ENCODE measurements around the gene HPS1. TPM values are rescaled to one million over a fixed set of nuclear protein-coding genes. Genes with fewer than 3 reads are reported as not detected.

The HPS1 gene
- total and polyA plus RNA-seq, 2 of the 8 experiments (the other 6 are each of a cell fraction or from before 2014, with no cell fraction given), result 38.7 to 61.7 TPM

GRCh38 chr10:98436704-98437103 is 10.0 kb downstream of the HPS1 start:
- FAIRE-seq, result no peak
- no peak overlapping the region for H3K18ac ChIP-seq (ENCODE audit: extremely low read depth, low read length)
- H3K36me3 ChIP-seq (ENCODE audit: control insufficient read depth in 2 of 4, insufficient read depth in 4 of 4, low read length in 3 of 4), result peaks cover 2 to 61% (median 36%) of the 10 kb centered on the region in 4 experiments; a peak in 6 of 8 replicates
- no peak overlapping the region for H2BK20ac ChIP-seq (ENCODE audit: low read length)
- no peak overlapping the region for H3K4me2 ChIP-seq (ENCODE audit: insufficient read depth in 1 of 2, low read depth in 2 of 2, low read length in 2 of 2)
- H4K5ac ChIP-seq (ENCODE audit: insufficient read length, low read depth, low read length), result no peak overlapping the region
- no peak overlapping the region for H3K23ac ChIP-seq (ENCODE audit: insufficient read length)
- no peak overlapping the region for H3K27ac ChIP-seq (ENCODE audit: low read depth, low read length)
- H3K9me3 ChIP-seq (ENCODE audit: insufficient read depth in 2 of 2, low read depth in 1 of 2, low read length in 1 of 2), result peaks cover 11 to 16% of the 10 kb centered on the region in 2 experiments
- 91% methylated on average over 4 of the region's 4 CpGs; no CpG with 5 or more reads in 1 of the 2 experiments for WGBS, 2 experiments (ENCODE audit: extremely low coverage in 1 of 2, insufficient coverage in 1 of 2, insufficient read length in 1 of 2, insufficient replicate concordance in 2 of 2, low coverage in 1 of 2, low lambda C conversion rate in 2 of 2, missing lambda C conversion rate in 1 of 2)
- no peak overlapping the region for H2AK5ac ChIP-seq (ENCODE audit: low read depth, low read length)
- H2BK12ac ChIP-seq (ENCODE audit: low read depth, low read length), result no peak overlapping the region
- DNase-seq (ENCODE audit: low read depth in 1 of 2, low spot score in 2 of 2), result no peak
- no peaks in the 10 kb centered on the region for H3K27me3 ChIP-seq (replicated peaks in 1 of 4; ENCODE audit: control insufficient read depth in 3 of 4, extremely low read depth in 1 of 4, insufficient read depth in 3 of 4, low read length in 3 of 4)
- H2BK120ac ChIP-seq (replicated peaks; ENCODE audit: low read depth, low read length), result no peak overlapping the region
- no peak overlapping the region for H2BK5ac ChIP-seq (ENCODE audit: low read depth, low read length)
- no peaks in the 10 kb centered on the region for H3K79me1 ChIP-seq (ENCODE audit: low read depth, low read length)
- ChIA-PET POLR2A (ENCODE audit: partially characterized antibody) (interaction anchor here (1.4 kb wide), 1 partner anchor 9 kb away, joined by 3 read pairs; no protein-coding TSS in a partner anchor), CTCF (ENCODE audit: partially characterized antibody) (interaction anchor here (0.6 to 1.1 kb wide), 2 partner anchors 128 to 522 kb away, joined by 3 read pairs; no protein-coding TSS in a partner anchor)
- H3K56ac ChIP-seq (replicated peaks; ENCODE audit: insufficient read length, low read depth, low read length), result no peak overlapping the region
- H4K20me1 ChIP-seq (replicated peaks in 1 of 2; ENCODE audit: control insufficient read depth in 1 of 2, insufficient read depth in 2 of 2, low read length in 2 of 2), result peaks cover 0 to 2% of the 10 kb centered on the region in 2 experiments
- no peaks in the 10 kb centered on the region for H3K23me2 ChIP-seq (ENCODE audit: low read depth, low read length)
- H4K91ac ChIP-seq (replicated peaks; ENCODE audit: insufficient read length, low read length), result no peak overlapping the region
- H3K4me1 ChIP-seq (replicated peaks in 1 of 4; ENCODE audit: control insufficient read depth in 3 of 4, insufficient read depth in 4 of 4, low read length in 3 of 4), result no peaks in the 10 kb centered on the region
- H3K9ac ChIP-seq (replicated peaks in 1 of 4; ENCODE audit: extremely low read depth in 1 of 4, low read depth in 3 of 4, low read length in 3 of 4), result no peak overlapping the region
- H3K14ac ChIP-seq (ENCODE audit: insufficient read length), result no peak overlapping the region
- H2BK15ac ChIP-seq (ENCODE audit: low read length), result no peak overlapping the region
- H2AFZ ChIP-seq (ENCODE audit: low read length), result no peak overlapping the region
- no peak overlapping the region for H3K4me3 ChIP-seq (ENCODE audit: extremely low read depth in 1 of 4, insufficient read depth in 2 of 4, low read depth in 3 of 4, low read length in 4 of 4)
- no peak overlapping the region for H4K8ac ChIP-seq (ENCODE audit: extremely low read depth, insufficient read depth, low read length)
- no peak overlapping the region for H3K4ac ChIP-seq (replicated peaks; ENCODE audit: insufficient read length, low read depth, low read length)
- H3K79me2 ChIP-seq (ENCODE audit: control insufficient read depth in 1 of 2, insufficient read depth in 2 of 2, low read length in 2 of 2), result no peaks in the 10 kb centered on the region
- TF ChIP-seq NRF1 (IDR thresholded peaks at IDR 0.05; ENCODE audit: low read depth, low read length), result no peak
- TF ChIP-seq EZH2 (IDR thresholded peaks at IDR 0.05; ENCODE audit: low read depth, low read length, severe bottlenecking), result no peak
- no peak for TF ChIP-seq MAX (IDR thresholded peaks at IDR 0.05)
- no peak for TF ChIP-seq SP2 (IDR thresholded peaks at IDR 0.05; ENCODE audit: low read length)
- no peak for TF ChIP-seq PHF8 (conservative IDR thresholded peaks at IDR 0.05; ENCODE audit: low read depth, low read length)
- TF ChIP-seq YY1 (IDR thresholded peaks at IDR 0.05; ENCODE audit: low read depth, low read length), result no peak
- TF ChIP-seq POU5F1 (IDR thresholded peaks at IDR 0.05; ENCODE audit: low read depth, low read length), result no peak
- TF ChIP-seq EP300 (IDR thresholded peaks at IDR 0.05; ENCODE audit: borderline replicate concordance in 1 of 2, low read depth in 2 of 2, low read length in 2 of 2), result no peak
- no peak for TF ChIP-seq TAF7 (optimal IDR thresholded peaks at IDR 0.05; ENCODE audit: borderline replicate concordance, low read depth, low read length)
- no peak for TF ChIP-seq RXRA (IDR thresholded peaks at IDR 0.05; ENCODE audit: insufficient read depth, low read depth, low read length)
- no peak for TF ChIP-seq CBX5 (IDR thresholded peaks at IDR 0.05; ENCODE audit: low read depth, low read length)

Data from H1 (cell line).